Gastrocnemius medialis (tissue), 4 donors: ENCODE results near the gene LAIR2.

ENCODE experiments used
- CTCF ChIP-seq, 5 experiments: fragments of 450-650 bp in 3 of 5; fragments of 200-600 bp in 2 of 5; sonication (generic) in 2 of 5; IDR thresholded peaks in 4 of 5; conservative IDR thresholded peaks in 1 of 5; 1 replicate in 4 of 5; 2 replicates in 1 of 5; pipeline ENCODE4 v1.5.1; 2016 to 2019; ENCODE audit warnings: antibody characterized with exemption in 5 of 5, mild to moderate bottlenecking in 3 of 5, moderate library complexity in 3 of 5
- POLR2A ChIP-seq, 2 donors: fragments of 450-650 bp; IDR thresholded peaks; one replicate each; pipeline ENCODE4 v1.6.1; 2017; ENCODE audit warnings: antibody characterized with exemption in 2 of 2, mild to moderate bottlenecking in 2 of 2, moderate library complexity in 2 of 2

DNA sequence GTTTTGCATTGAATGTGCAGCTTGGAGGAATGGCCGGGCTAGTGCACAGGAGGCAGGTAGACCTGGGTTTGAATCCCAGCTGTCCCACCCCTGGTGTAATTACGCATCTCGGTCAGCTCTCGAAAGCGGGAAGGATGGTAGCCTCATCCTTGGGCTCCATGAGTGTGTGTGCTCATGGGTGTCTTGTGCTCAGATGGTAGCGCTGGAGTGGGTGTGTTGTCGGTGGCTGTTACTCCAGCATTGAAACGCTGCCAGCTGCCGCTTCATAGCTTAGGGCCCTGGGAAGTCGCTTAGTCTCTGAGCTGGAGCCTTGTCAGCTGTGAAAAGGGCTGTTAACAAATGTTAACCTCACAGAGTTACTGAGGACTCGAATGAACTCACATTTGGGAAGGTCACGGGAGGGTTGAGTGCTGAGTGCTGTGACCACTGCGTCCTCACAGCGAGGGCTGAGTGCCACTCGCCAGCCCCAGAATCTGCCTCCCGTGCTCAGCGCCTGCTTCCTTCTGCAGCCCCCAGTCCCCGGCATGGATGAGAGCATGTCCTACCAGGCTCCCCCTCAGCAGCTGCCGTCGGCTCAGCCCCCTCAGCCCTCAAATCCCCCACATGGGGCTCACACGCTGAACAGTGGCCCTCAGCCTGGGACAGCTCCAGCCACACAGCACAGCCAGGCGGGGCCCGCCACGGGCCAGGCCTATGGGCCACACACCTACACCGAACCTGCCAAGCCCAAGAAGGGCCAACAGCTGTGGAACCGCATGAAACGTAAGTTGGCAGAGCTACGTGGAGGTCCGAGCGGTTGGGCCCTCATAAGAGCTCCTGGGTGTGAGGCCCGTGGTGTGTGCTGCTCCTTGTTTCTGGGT lies 48.5 kb upstream of the LAIR2 start:
- TF ChIP-seq CTCF (IDR thresholded peaks at IDR 0.05 in 4 of 5, conservative IDR thresholded peaks at IDR 0.05 in 1 of 5) (no peak), POLR2A (IDR thresholded peaks at IDR 0.05) (no peak)
